H1 (cell line): ENCODE measurements around the gene NIPAL4. TPM values are rescaled to one million over a fixed set of nuclear protein-coding genes. Genes with fewer than 3 reads are reported as not detected.
A peak's percentile ranks its signal among the peaks of the same experiment; 100 is the strongest.

Experiments
- CTCF ChIA-PET: fragments of 300-600 bp; sonication (Branson Sonifier 250); formaldehyde crosslinking; loops from one replicate; lab custom pipeline; 2021; ENCODE audit not compliant: partially characterized antibody; lab: Charles Lee
- POLR2A ChIA-PET: fragments of 300-600 bp; sonication (Branson Sonifier 250); formaldehyde crosslinking; loops from one replicate; lab custom pipeline; 2021; ENCODE audit warnings: inconsistent platforms; ENCODE audit not compliant: partially characterized antibody; lab: Charles Lee
- DNase-seq, 2 experiments: peaks; one replicate each; pipeline versions ENCODE4 v3.0.0 to v3.0.0-alpha.2; 2010 to 2022; ENCODE audit warnings: low spot score in 2 of 2, low read depth in 1 of 2, mixed read lengths in 1 of 2
- FAIRE-seq: peaks from 2 replicates; lab custom pipeline; 2011; peaks lifted over from hg19 to GRCh38; lab: Jason Lieb, UNC
- H2AFZ ChIP-seq: 2 replicates; pipeline ENCODE4 v1.8.1; 2012; ENCODE audit warnings: low read length, inconsistent platforms
- H2AK5ac ChIP-seq: 2 replicates; pipeline ENCODE4 v1.6.1; 2013; ENCODE audit warnings: low read depth, low read length
- H2BK120ac ChIP-seq: replicated peaks from 2 replicates; pipeline ENCODE3; 2013; ENCODE audit warnings: low read depth, low read length, inconsistent platforms
- H2BK12ac ChIP-seq: 2 replicates; pipeline ENCODE4 v1.6.1; 2013; ENCODE audit warnings: low read depth, low read length
- H2BK15ac ChIP-seq: 2 replicates; pipeline ENCODE4 v1.6.1; 2013; ENCODE audit warnings: low read length
- H2BK20ac ChIP-seq: 2 replicates; pipeline ENCODE4 v1.6.1; 2013; ENCODE audit warnings: low read length
- H2BK5ac ChIP-seq: 2 replicates; pipeline ENCODE4 v1.6.1; 2013; ENCODE audit warnings: low read depth, low read length
- H3K14ac ChIP-seq: 2 replicates; pipeline ENCODE4 v1.6.1; 2013; ENCODE audit warnings: inconsistent platforms; ENCODE audit not compliant: insufficient read length
- H3K18ac ChIP-seq: 2 replicates; pipeline ENCODE4 v1.6.1; 2013; ENCODE audit warnings: low read length; ENCODE audit errors: extremely low read depth
- H3K23ac ChIP-seq: 2 replicates; pipeline ENCODE4 v1.6.1; 2013; ENCODE audit warnings: inconsistent platforms; ENCODE audit not compliant: insufficient read length
- H3K23me2 ChIP-seq: 2 replicates; pipeline ENCODE4 v1.6.1; 2013; ENCODE audit warnings: low read depth, low read length
- H3K27ac ChIP-seq: 2 replicates; pipeline ENCODE4 v1.6.1; 2011; ENCODE audit warnings: low read depth, low read length, inconsistent platforms
- H3K27me3 ChIP-seq, 4 experiments: replicated peaks in 1 of 4; 1 replicate in 1 of 4; 2 replicates in 3 of 4; pipeline versions ENCODE4 v1.6.1 to v1.8.1; 2011 to 2013; ENCODE audit warnings: low read length in 3 of 4, mild to moderate bottlenecking in 3 of 4, inconsistent platforms in 2 of 4, mixed read lengths in 2 of 4, moderate library complexity in 1 of 4; ENCODE audit not compliant: control insufficient read depth in 3 of 4, insufficient read depth in 3 of 4; ENCODE audit errors: extremely low read depth in 1 of 4
- H3K36me3 ChIP-seq, 4 experiments: 2 replicates each; pipeline versions ENCODE4 v1.6.1 to v1.8.1; 2011 to 2013; ENCODE audit warnings: mild to moderate bottlenecking in 4 of 4, low read length in 3 of 4, moderate library complexity in 2 of 4, control low read depth in 1 of 4, inconsistent platforms in 1 of 4; ENCODE audit not compliant: insufficient read depth in 4 of 4, control insufficient read depth in 2 of 4
- H3K4ac ChIP-seq: replicated peaks from 2 replicates; pipeline ENCODE3; 2013; ENCODE audit warnings: low read length, low read depth, mixed read lengths, inconsistent platforms; ENCODE audit not compliant: insufficient read length
- H3K4me1 ChIP-seq, 4 experiments: replicated peaks in 1 of 4; 1 replicate in 1 of 4; 2 replicates in 3 of 4; pipeline versions ENCODE4 v1.6.1 to v1.8.1; 2011 to 2013; ENCODE audit warnings: low read length in 3 of 4, inconsistent platforms in 2 of 4, mixed read lengths in 1 of 4; ENCODE audit not compliant: insufficient read depth in 4 of 4, control insufficient read depth in 3 of 4
- H3K4me2 ChIP-seq, 2 experiments: 2 replicates each; pipeline versions ENCODE4 v1.6.1 to v1.8.1; 2011 to 2013; ENCODE audit warnings: low read depth in 2 of 2, low read length in 2 of 2, control low read depth in 1 of 2, inconsistent platforms in 1 of 2, mild to moderate bottlenecking in 1 of 2; ENCODE audit not compliant: insufficient read depth in 1 of 2
- H3K4me3 ChIP-seq, 4 experiments: fragments of 200-600, 300-600 bp in 1 of 4; sonication (generic), shearing (Covaris generic), sonication (Bioruptor Twin) in 1 of 4; 2 replicates each; pipeline versions ENCODE4 v1.5.1 to v1.8.1; 2011 to 2016; ENCODE audit warnings: low read length in 4 of 4, low read depth in 3 of 4, control low read depth in 2 of 4, inconsistent platforms in 2 of 4, mild to moderate bottlenecking in 2 of 4, mixed read lengths in 1 of 4, moderate library complexity in 1 of 4; ENCODE audit not compliant: insufficient read depth in 2 of 4; ENCODE audit errors: extremely low read depth in 1 of 4
- H3K56ac ChIP-seq: replicated peaks from 2 replicates; pipeline ENCODE3; 2013; ENCODE audit warnings: low read depth, mild to moderate bottlenecking, mixed read lengths, low read length, inconsistent platforms; ENCODE audit not compliant: insufficient read length
- H3K79me1 ChIP-seq: 2 replicates; pipeline ENCODE4 v1.6.1; 2013; ENCODE audit warnings: low read depth, low read length, control low read depth
- H3K79me2 ChIP-seq, 2 experiments: 2 replicates each; pipeline versions ENCODE4 v1.6.1 to v1.8.1; 2012 to 2013; ENCODE audit warnings: low read length in 2 of 2, mild to moderate bottlenecking in 2 of 2, inconsistent platforms in 1 of 2; ENCODE audit not compliant: insufficient read depth in 2 of 2, control insufficient read depth in 1 of 2
- H3K9ac ChIP-seq, 4 experiments: replicated peaks in 1 of 4; 1 replicate in 1 of 4; 2 replicates in 3 of 4; pipeline versions ENCODE4 v1.6.1 to v1.8.1; 2011 to 2013; ENCODE audit warnings: low read depth in 3 of 4, low read length in 3 of 4, control low read depth in 2 of 4, mild to moderate bottlenecking in 2 of 4, moderate library complexity in 2 of 4, inconsistent platforms in 1 of 4; ENCODE audit errors: extremely low read depth in 1 of 4
- H3K9me3 ChIP-seq, 2 experiments: 2 replicates each; pipeline versions ENCODE4 v1.6.1 to v1.8.1; 2012 to 2013; ENCODE audit warnings: mild to moderate bottlenecking in 2 of 2, moderate library complexity in 2 of 2, control low read depth in 1 of 2, inconsistent platforms in 1 of 2, low read depth in 1 of 2, low read length in 1 of 2, mixed read lengths in 1 of 2; ENCODE audit not compliant: insufficient read depth in 2 of 2
- H4K20me1 ChIP-seq, 2 experiments: replicated peaks in 1 of 2; 2 replicates each; pipeline versions ENCODE3 to v1.8.1; 2011 to 2013; ENCODE audit warnings: inconsistent platforms in 2 of 2, low read length in 2 of 2, mild to moderate bottlenecking in 1 of 2; ENCODE audit not compliant: insufficient read depth in 2 of 2, control insufficient read depth in 1 of 2
- H4K5ac ChIP-seq: 2 replicates; pipeline ENCODE4 v1.6.1; 2013; ENCODE audit warnings: low read length, low read depth, mixed read lengths, inconsistent platforms; ENCODE audit not compliant: insufficient read length
- H4K8ac ChIP-seq: 2 replicates; pipeline ENCODE4 v1.8.0; 2013; ENCODE audit warnings: mild to moderate bottlenecking, moderate library complexity, low read length, inconsistent platforms; ENCODE audit not compliant: insufficient read depth; ENCODE audit errors: extremely low read depth
- H4K91ac ChIP-seq: replicated peaks from 2 replicates; pipeline ENCODE3; 2013; ENCODE audit warnings: low read length, mixed read lengths, inconsistent platforms; ENCODE audit not compliant: insufficient read length
- EGR1 ChIP-seq: IDR thresholded peaks from 2 replicates; pipeline ENCODE4 v1.6.1; 2011; ENCODE audit warnings: low read depth, low read length, borderline replicate concordance
- JUN ChIP-seq: IDR thresholded peaks from 2 replicates; pipeline ENCODE4 v1.6.1; 2011; ENCODE audit warnings: low read depth, mild to moderate bottlenecking, improper control_type of control experiment, low read length
- JUND ChIP-seq: IDR thresholded peaks from 2 replicates; pipeline ENCODE4 v1.6.1; 2011; ENCODE audit warnings: mild to moderate bottlenecking, improper control_type of control experiment, low read length
- WGBS, 2 experiments: shearing (Covaris generic) in 1 of 2; methylation state at CpG; one replicate each; pipeline versions ENCODE4 v1.1.6 to v1.1.7; 2013 to 2015; ENCODE audit warnings: low lambda C conversion rate in 2 of 2, mixed read lengths in 2 of 2, inconsistent platforms in 1 of 2, low coverage in 1 of 2, missing lambda C conversion rate in 1 of 2; ENCODE audit not compliant: insufficient replicate concordance in 2 of 2, insufficient coverage in 1 of 2, insufficient read length in 1 of 2; ENCODE audit errors: extremely low coverage in 1 of 2, missing lambda C conversion rate in 1 of 2; 5-methylcytosine and 5-hydroxymethylcytosine counted together
- polyA plus RNA-seq, 7 experiments: library from polyadenylated mRNA; depleted of rRNA in 3 of 7; stranded (reverse) in 5 of 7; unstranded in 2 of 7; fragments of >200 nt in 5 of 7; fragments of 200-250 nt in 2 of 7; gene quantifications; 1 replicate in 5 of 7; 2 replicates in 1 of 7; 4 replicates in 1 of 7; pipeline versions ENCODE4 v1.2.1 to v1.2.3, GENCODE V29; 2011 to 2013; ENCODE audit warnings: missing spikeins in 2 of 7, mixed read lengths in 2 of 7
- total RNA-seq: library from RNA; stranded (reverse); fragmentation: NEBNext Ultra II Directional; extraction: Animal tissue kit (Norgen Biotek cat#: 25700); gene quantifications from 2 replicates; pipeline ENCODE4 v1.2.1, GENCODE V29; 2021
- TF ChIP-seq, protein P1 (sequence below), 3 experiments: IDR thresholded peaks; 1 replicate in 2 of 3; 2 replicates in 1 of 3; pipeline versions ENCODE4 v1.5.1 to v1.6.1; 2011; ENCODE audit warnings: low read length in 3 of 3, mild to moderate bottlenecking in 3 of 3, inconsistent platforms in 2 of 3, low read depth in 1 of 3, moderate library complexity in 1 of 3; ENCODE audit not compliant: insufficient read depth in 1 of 3; ENCODE audit errors: control extremely low read depth in 1 of 3

NIPAL4 gene
- total and polyA plus RNA-seq, 2 of the 8 experiments (the other 6 are each of a cell fraction or from before 2014, with no cell fraction given): 0.09 to 0.20 TPM

DNA sequence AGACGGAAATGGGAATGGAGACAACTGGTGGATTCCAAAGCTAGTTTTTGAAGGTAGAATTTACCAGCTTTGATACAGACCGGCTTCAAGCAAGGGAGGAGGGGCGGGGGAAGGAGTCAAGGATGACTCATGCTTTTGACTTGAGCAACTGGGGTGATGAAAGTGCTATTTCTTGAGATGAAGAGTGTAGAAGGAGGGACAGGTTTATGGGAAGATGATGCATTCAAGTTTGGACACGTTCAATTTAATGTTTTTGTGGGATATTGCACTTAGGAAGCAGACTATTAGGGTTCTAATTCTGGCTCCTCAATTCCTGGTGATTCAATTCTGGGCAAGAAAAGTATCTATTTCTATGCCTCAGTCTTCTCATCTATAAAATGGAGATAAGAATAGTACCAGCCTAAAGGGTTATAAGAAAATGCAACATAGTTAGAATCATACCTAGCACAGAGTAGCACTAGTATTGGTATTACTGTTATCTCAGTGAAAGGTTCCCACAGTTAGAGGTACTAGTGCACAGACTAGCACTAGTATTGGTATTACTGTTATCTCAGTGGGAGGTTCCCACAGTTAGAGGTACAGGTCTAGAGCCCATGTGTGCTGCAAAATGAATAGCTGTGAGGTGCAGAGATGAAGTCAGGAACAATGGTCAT lies 4.6 kb downstream of the NIPAL4 start:
- Histone ChIP-seq H2AFZ (no peak overlapping the region), H3K9me3 (no peaks in the 10 kb centered on the region), H3K4me3 (no peak overlapping the region), H3K36me3 (no peaks in the 10 kb centered on the region), H2BK20ac (no peak overlapping the region), H3K56ac (no peak overlapping the region), H4K20me1 (no peaks in the 10 kb centered on the region), H3K4me1 (peaks cover 0 to 4% (median under 1%) of the 10 kb centered on the region in 4 experiments; a peak in 3 of 7 replicates), H4K5ac (no peak overlapping the region), H3K27me3 (peaks cover 9 to 25% (median 17%) of the 10 kb centered on the region in 4 experiments; a peak in 6 of 7 replicates), H2BK120ac (no peak overlapping the region), H2AK5ac (no peak overlapping the region), H4K91ac (no peak overlapping the region), H3K4me2 (peak overlapping the region; percentile 11 to 55; a peak in 1 of 4 replicates), H4K8ac (no peak overlapping the region), H3K4ac (no peak overlapping the region), H3K14ac (no peak overlapping the region), H2BK12ac (no peak overlapping the region), H3K27ac (no peak overlapping the region), H3K23me2 (peaks cover 6% of the 10 kb centered on the region; the same call in 1 of the 2 replicates), H3K79me2 (no peaks in the 10 kb centered on the region), H3K23ac (no peak overlapping the region), H3K18ac (no peak overlapping the region), H2BK5ac (no peak overlapping the region), H3K79me1 (no peaks in the 10 kb centered on the region; the same call in 1 of the 2 replicates), H2BK15ac (no peak overlapping the region), H3K9ac (no peak overlapping the region)
- POLR2A ChIA-PET: no interaction called here
- TF ChIP-seq JUN: 0 out of 2 replicates have a peak, but pooled peaks have one; percentile 13
- peak; percentile 88 for TF ChIP-seq JUND
- TF ChIP-seq, protein P1, sequence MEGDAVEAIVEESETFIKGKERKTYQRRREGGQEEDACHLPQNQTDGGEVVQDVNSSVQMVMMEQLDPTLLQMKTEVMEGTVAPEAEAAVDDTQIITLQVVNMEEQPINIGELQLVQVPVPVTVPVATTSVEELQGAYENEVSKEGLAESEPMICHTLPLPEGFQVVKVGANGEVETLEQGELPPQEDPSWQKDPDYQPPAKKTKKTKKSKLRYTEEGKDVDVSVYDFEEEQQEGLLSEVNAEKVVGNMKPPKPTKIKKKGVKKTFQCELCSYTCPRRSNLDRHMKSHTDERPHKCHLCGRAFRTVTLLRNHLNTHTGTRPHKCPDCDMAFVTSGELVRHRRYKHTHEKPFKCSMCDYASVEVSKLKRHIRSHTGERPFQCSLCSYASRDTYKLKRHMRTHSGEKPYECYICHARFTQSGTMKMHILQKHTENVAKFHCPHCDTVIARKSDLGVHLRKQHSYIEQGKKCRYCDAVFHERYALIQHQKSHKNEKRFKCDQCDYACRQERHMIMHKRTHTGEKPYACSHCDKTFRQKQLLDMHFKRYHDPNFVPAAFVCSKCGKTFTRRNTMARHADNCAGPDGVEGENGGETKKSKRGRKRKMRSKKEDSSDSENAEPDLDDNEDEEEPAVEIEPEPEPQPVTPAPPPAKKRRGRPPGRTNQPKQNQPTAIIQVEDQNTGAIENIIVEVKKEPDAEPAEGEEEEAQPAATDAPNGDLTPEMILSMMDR (IDR thresholded peaks at IDR 0.05; ENCODE audit: control extremely low read depth in 1 of 3, insufficient read depth in 1 of 3, low read depth in 1 of 3, low read length in 3 of 3): no peak
- no peak for TF ChIP-seq EGR1
- FAIRE-seq (no peak), DNase-seq (no peak)
- CTCF ChIA-PET: interaction anchor here (0.9 to 10.0 kb wide), 12 partner anchors 7 to 274 kb away, joined by 3 to 112 read pairs (median 4); no protein-coding TSS in a partner anchor
- 24% methylated on average over 4 of the region's 4 CpGs; no CpG with 5 or more reads in 1 of the 2 experiments for WGBS, 2 experiments
